Tibial nerve (tissue), 4 donors: ENCODE measurements around the gene SLC7A6.

Experiments
- EP300 ChIP-seq, 2 donors: sonication (generic); formaldehyde crosslinking; IDR thresholded peaks; one replicate each; pipeline ENCODE4 v1.6.1; 2017; ENCODE audit warnings: antibody characterized with exemption in 2 of 2, mild to moderate bottlenecking in 1 of 2
- TF ChIP-seq, protein P1 (sequence below), 5 experiments: fragments of 200-600 bp in 3 of 5; fragments of 450-650 bp in 2 of 5; sonication (generic) in 3 of 5; IDR thresholded peaks; one replicate each; pipeline ENCODE4 v1.5.1; 2016 to 2019; ENCODE audit warnings: antibody characterized with exemption in 5 of 5, mild to moderate bottlenecking in 3 of 5, moderate library complexity in 2 of 5

DNA sequence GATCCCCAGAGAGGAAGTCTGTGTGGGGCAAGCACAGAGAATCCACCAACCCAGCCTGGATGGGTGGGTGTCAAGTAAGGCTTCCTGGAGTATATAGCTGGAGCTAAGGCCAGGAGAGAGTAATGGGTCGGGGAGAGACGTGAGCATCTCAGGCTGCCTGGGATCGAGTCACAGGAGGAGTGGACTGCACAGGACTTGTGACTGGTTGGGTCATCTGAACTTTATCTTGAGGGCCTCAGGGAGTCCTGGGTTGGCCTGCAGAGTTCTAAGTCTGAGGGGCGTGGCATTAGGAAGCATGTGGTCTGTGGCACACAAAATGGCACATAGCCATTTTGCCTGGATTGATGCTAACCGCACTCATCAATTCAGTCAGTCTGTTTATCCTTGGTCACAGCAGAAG, 17.7 kb upstream of the SLC7A6 start:
- TF ChIP-seq, protein P1, sequence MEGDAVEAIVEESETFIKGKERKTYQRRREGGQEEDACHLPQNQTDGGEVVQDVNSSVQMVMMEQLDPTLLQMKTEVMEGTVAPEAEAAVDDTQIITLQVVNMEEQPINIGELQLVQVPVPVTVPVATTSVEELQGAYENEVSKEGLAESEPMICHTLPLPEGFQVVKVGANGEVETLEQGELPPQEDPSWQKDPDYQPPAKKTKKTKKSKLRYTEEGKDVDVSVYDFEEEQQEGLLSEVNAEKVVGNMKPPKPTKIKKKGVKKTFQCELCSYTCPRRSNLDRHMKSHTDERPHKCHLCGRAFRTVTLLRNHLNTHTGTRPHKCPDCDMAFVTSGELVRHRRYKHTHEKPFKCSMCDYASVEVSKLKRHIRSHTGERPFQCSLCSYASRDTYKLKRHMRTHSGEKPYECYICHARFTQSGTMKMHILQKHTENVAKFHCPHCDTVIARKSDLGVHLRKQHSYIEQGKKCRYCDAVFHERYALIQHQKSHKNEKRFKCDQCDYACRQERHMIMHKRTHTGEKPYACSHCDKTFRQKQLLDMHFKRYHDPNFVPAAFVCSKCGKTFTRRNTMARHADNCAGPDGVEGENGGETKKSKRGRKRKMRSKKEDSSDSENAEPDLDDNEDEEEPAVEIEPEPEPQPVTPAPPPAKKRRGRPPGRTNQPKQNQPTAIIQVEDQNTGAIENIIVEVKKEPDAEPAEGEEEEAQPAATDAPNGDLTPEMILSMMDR (IDR thresholded peaks at IDR 0.05): no peak
- TF ChIP-seq EP300 (IDR thresholded peaks at IDR 0.05): no peak
